Measurements from ENCODE around the gene SELENOM. TPM values are rescaled to one million over a fixed set of nuclear protein-coding genes. Genes with fewer than 3 reads are reported as not detected.
"Not testable (repeated sequence)": the region's sequence is repeated elsewhere in the genome, so short reads cannot be mapped to it uniquely, and the experiment has no call there.

SELENOM gene
- polyA plus RNA-seq, 1 donor from 2014 or later: 6.6 TPM

DNA sequence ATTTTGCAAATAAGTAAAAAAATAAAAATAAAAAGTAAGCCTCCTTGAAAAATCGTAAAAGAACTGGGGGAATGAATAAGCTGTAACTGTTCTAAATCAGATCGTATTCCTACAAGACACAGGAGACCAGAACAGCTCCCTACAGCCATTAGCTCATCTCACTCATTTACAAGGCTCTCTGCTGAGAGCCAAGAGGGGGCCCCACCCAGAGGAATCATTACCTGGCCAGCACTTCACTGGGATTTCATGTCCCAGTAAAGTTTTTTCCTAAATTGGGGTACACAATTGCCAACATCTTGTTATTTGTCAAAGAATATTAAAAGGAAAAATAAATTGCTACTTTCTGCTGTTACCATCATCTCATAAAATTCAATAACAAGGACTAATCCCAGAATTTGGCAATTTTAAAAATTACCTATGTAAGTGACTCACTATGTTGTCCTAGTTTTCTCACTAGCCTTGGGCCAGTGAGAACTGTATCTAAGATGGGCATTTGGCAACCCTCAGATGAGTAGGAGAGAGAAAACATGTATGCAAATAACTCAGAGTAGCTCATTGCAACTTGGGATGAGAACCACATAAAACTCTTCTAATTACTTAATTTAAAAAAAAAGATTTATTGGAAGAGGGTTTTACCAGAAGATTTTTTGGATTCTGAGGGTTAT lies 44.7 kb downstream of the SELENOM start:
- no peaks in the 10 kb centered on the region for H3F3A ChIP-seq (ENCODE audit: insufficient read depth, low read length, poor library complexity, severe bottlenecking)
- no peaks in the 10 kb centered on the region for H3K9me3 ChIP-seq (ENCODE audit: low read length)
- H3K36me3 ChIP-seq (ENCODE audit: insufficient read depth, low read length): no peaks in the 10 kb centered on the region
- no peak overlapping the region for H2AFZ ChIP-seq (ENCODE audit: low read depth, low read length)
- no peaks in the 10 kb centered on the region for H3K79me2 ChIP-seq (replicated peaks; ENCODE audit: insufficient read depth, low read length)
- H3K9me2 ChIP-seq (ENCODE audit: insufficient read depth, low read length): no peaks in the 10 kb centered on the region
- H3K4me2 ChIP-seq (ENCODE audit: low read length): no peak overlapping the region
- H3K4me3 ChIP-seq (ENCODE audit: low read length): no peak overlapping the region
- no peak for TF ChIP-seq POLR2AphosphoS5 (IDR thresholded peaks at IDR 0.05)
- TF ChIP-seq EZH2 (IDR thresholded peaks at IDR 0.05; ENCODE audit: borderline replicate concordance, insufficient read depth, low read length, poor library complexity, severe bottlenecking): no peak
- TF ChIP-seq EP300 (conservative IDR thresholded peaks at IDR 0.05; ENCODE audit: poor library complexity, severe bottlenecking): no peak
- no peak for TF ChIP-seq RAD21 (conservative IDR thresholded peaks at IDR 0.05)
- no peak for TF ChIP-seq MXI1 (conservative IDR thresholded peaks at IDR 0.05; ENCODE audit: poor library complexity, severe bottlenecking)
- TF ChIP-seq, protein P1, sequence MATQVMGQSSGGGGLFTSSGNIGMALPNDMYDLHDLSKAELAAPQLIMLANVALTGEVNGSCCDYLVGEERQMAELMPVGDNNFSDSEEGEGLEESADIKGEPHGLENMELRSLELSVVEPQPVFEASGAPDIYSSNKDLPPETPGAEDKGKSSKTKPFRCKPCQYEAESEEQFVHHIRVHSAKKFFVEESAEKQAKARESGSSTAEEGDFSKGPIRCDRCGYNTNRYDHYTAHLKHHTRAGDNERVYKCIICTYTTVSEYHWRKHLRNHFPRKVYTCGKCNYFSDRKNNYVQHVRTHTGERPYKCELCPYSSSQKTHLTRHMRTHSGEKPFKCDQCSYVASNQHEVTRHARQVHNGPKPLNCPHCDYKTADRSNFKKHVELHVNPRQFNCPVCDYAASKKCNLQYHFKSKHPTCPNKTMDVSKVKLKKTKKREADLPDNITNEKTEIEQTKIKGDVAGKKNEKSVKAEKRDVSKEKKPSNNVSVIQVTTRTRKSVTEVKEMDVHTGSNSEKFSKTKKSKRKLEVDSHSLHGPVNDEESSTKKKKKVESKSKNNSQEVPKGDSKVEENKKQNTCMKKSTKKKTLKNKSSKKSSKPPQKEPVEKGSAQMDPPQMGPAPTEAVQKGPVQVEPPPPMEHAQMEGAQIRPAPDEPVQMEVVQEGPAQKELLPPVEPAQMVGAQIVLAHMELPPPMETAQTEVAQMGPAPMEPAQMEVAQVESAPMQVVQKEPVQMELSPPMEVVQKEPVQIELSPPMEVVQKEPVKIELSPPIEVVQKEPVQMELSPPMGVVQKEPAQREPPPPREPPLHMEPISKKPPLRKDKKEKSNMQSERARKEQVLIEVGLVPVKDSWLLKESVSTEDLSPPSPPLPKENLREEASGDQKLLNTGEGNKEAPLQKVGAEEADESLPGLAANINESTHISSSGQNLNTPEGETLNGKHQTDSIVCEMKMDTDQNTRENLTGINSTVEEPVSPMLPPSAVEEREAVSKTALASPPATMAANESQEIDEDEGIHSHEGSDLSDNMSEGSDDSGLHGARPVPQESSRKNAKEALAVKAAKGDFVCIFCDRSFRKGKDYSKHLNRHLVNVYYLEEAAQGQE (IDR thresholded peaks at IDR 0.05; ENCODE audit: borderline replicate concordance): no peak
- no peak overlapping the region for H3K27ac ChIP-seq (ENCODE audit: low read length)
- H4K20me1 ChIP-seq (ENCODE audit: insufficient read depth): no peaks in the 10 kb centered on the region
- no peaks in the 10 kb centered on the region for H3K27me3 ChIP-seq (ENCODE audit: insufficient read depth, low read depth, low read length)
- H3K9ac ChIP-seq (ENCODE audit: low read length): no peak overlapping the region

DNA sequence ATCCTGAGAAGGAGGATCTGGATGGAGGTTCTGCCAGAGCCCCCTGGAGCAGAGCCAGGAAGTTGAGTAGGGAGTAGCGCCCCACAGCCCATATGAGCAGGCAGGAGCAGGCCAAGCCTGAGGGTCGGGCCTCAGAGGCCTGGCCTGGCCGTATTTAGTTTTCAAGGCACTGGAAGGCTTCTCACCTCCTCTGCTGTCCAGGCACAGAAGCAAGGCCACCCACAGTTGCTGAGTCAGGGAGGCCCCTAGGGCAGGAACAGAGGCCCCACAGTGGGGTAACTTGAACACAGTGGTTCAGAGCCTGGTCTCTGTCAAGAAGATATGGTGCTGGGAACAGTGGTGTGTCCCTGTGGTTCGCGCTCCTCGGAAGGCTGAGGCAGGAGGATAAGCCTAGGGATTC lies 47.7 kb downstream of the SELENOM start:
- not testable (repeated sequence) for H3K27me3 ChIP-seq (ENCODE audit: insufficient read depth, low read depth, low read length); H2AFZ ChIP-seq (ENCODE audit: low read depth, low read length); H3K79me2 ChIP-seq (replicated peaks; ENCODE audit: insufficient read depth, low read length); H3K4me2 ChIP-seq (ENCODE audit: low read length); H3K9ac ChIP-seq (ENCODE audit: low read length); H3K4me3 ChIP-seq (ENCODE audit: low read length); H4K20me1 ChIP-seq (ENCODE audit: insufficient read depth); H3K27ac ChIP-seq (ENCODE audit: low read length); H3F3A ChIP-seq (ENCODE audit: insufficient read depth, low read length, poor library complexity, severe bottlenecking); H3K36me3 ChIP-seq (ENCODE audit: insufficient read depth, low read length); H3K9me2 ChIP-seq (ENCODE audit: insufficient read depth, low read length); H3K9me3 ChIP-seq (ENCODE audit: low read length)

DNA sequence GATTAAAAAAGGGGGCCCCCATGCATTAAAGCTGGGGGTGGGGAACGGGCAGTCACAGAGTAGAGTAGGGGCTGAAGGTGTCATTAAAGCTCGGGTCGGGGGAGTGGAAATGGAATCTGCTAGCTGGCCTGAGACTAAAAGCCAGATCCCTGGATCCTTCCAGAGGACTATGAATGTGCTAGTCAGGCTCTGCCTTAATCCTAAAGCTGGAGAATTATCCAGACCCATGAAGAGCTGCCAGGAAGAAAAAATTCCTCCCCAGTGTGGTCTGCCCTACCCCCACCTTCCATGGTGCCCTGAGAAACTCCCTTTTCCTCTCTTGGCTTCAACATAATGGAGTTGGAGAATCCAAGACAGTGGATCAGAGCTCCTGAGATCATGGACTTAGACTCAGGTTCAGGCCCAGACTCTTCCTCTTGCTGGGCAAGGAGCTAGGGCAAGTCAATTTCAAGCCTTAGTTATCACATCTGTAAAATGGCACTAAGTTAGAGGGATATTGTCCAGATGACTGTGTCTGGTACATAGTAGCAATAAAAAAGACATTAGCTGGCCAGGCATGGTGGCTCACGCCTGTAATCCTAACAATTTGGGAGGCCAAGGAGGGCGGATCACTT lies 50.3 kb downstream of the SELENOM start:
- no peak overlapping the region for H2AFZ ChIP-seq (ENCODE audit: low read depth, low read length)
- H3K27ac ChIP-seq (ENCODE audit: low read length): no peak overlapping the region
- H3K4me2 ChIP-seq (ENCODE audit: low read length): no peak overlapping the region
- H3K9me2 ChIP-seq (ENCODE audit: insufficient read depth, low read length): no peaks in the 10 kb centered on the region
- no peaks in the 10 kb centered on the region for H3K36me3 ChIP-seq (ENCODE audit: insufficient read depth, low read length)
- no peak overlapping the region for H3K4me3 ChIP-seq (ENCODE audit: low read length)
- TF ChIP-seq TAF1 (IDR thresholded peaks at IDR 0.05; ENCODE audit: low read depth) (no peak), MXI1 (conservative IDR thresholded peaks at IDR 0.05; ENCODE audit: poor library complexity, severe bottlenecking) (no peak), EP300 (conservative IDR thresholded peaks at IDR 0.05; ENCODE audit: poor library complexity, severe bottlenecking) (no peak), SMC3 (conservative IDR thresholded peaks at IDR 0.05; ENCODE audit: poor library complexity) (no peak), RAD21 (conservative IDR thresholded peaks at IDR 0.05) (no peak), POLR2AphosphoS5 (IDR thresholded peaks at IDR 0.05) (no peak), EZH2 (IDR thresholded peaks at IDR 0.05; ENCODE audit: borderline replicate concordance, insufficient read depth, low read length, poor library complexity, severe bottlenecking) (no peak)
- TF ChIP-seq, protein P2, sequence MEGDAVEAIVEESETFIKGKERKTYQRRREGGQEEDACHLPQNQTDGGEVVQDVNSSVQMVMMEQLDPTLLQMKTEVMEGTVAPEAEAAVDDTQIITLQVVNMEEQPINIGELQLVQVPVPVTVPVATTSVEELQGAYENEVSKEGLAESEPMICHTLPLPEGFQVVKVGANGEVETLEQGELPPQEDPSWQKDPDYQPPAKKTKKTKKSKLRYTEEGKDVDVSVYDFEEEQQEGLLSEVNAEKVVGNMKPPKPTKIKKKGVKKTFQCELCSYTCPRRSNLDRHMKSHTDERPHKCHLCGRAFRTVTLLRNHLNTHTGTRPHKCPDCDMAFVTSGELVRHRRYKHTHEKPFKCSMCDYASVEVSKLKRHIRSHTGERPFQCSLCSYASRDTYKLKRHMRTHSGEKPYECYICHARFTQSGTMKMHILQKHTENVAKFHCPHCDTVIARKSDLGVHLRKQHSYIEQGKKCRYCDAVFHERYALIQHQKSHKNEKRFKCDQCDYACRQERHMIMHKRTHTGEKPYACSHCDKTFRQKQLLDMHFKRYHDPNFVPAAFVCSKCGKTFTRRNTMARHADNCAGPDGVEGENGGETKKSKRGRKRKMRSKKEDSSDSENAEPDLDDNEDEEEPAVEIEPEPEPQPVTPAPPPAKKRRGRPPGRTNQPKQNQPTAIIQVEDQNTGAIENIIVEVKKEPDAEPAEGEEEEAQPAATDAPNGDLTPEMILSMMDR (IDR thresholded peaks at IDR 0.05; ENCODE audit: poor library complexity, severe bottlenecking): no peak
- TF ChIP-seq, protein P1 (IDR thresholded peaks at IDR 0.05; ENCODE audit: borderline replicate concordance): no peak
- H3K27me3 ChIP-seq (ENCODE audit: insufficient read depth, low read depth, low read length): no peaks in the 10 kb centered on the region
- no peaks in the 10 kb centered on the region for H3K79me2 ChIP-seq (replicated peaks; ENCODE audit: insufficient read depth, low read length)
- H3K9ac ChIP-seq (ENCODE audit: low read length): no peak overlapping the region
- no peaks in the 10 kb centered on the region for H3K9me3 ChIP-seq (ENCODE audit: low read length)
- H4K20me1 ChIP-seq (ENCODE audit: insufficient read depth): no peaks in the 10 kb centered on the region
- no peaks in the 10 kb centered on the region for H3F3A ChIP-seq (ENCODE audit: insufficient read depth, low read length, poor library complexity, severe bottlenecking)

Measured in neural cell (in vitro differentiated cells).